ENCODE data around the gene TCERG1L. TPM values are rescaled to one million over a fixed set of nuclear protein-coding genes. Genes with fewer than 3 reads are reported as not detected.

TCERG1L gene
- total RNA-seq, 2 donors from 2014 or later: 0.05 TPM; not detected in 1

DNA sequence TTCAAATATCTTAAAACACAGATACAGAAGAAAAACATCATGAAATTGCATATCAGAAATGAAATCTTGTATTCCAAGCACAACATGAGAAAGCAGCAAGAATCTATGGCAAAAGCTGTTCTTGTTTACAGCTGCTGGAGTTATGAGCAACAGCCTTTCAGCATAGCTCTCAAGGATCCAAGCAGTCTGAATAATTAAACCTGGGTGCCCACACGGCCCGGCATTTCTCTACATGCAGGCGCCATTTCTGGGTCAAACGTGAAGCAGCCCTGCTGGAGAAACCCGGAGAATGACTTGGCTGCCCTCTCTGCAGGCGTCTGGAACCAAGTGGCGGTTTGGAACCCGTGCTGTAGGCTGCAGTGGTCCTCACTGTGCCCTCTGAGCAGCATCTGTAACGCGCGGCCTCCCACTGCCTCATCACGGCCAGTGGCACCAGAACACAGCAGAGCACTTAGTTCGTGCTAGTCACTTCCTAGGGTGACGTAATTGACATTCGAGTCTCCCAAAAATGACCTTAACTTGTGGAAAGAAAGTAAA, 213.0 kb downstream of the TCERG1L start:
- Mint-ChIP-seq H3K4me1 (no peaks in the 10 kb centered on the region), H3K9me3 (no peaks in the 10 kb centered on the region), H3K27ac (no peak overlapping the region)

DNA sequence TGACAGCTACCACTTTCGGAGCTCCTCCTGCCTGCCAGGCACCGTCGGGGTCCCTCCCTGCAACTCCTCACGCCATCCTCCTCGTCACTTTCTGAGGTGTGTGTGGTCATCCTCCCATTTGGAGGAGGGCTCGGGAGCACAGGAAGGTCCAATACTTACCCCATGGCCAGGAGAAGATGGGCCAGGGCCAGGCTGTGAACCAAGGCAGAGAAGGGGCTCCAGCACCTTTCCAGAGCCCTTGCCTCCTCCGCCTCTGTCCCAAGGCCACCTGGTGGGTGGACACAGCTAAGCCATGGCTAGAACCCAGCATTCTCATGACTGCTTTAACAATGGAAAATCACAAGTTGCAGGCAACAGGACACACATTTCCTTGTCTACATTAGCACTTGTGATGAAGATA, 215.5 kb downstream of the TCERG1L start:
- no peaks in the 10 kb centered on the region for H3K27me3 Mint-ChIP-seq
- no peaks in the 10 kb centered on the region for H3K9me3 Mint-ChIP-seq
- ATAC-seq (replicated peaks): no peak
- H3K27ac Mint-ChIP-seq: no peak overlapping the region
- H3K4me1 Mint-ChIP-seq: no peaks in the 10 kb centered on the region
- H3K36me3 Mint-ChIP-seq (ENCODE audit: low read depth): no peaks in the 10 kb centered on the region
- H3K4me3 Mint-ChIP-seq: no peak overlapping the region

More for the DNA sequence above, 213.0 kb downstream of the TCERG1L start:
- no peak for ATAC-seq (replicated peaks)
- Mint-ChIP-seq H3K27me3 (no peaks in the 10 kb centered on the region), H3K4me3 (no peak overlapping the region), H3K36me3 (ENCODE audit: low read depth) (no peaks in the 10 kb centered on the region)

DNA sequence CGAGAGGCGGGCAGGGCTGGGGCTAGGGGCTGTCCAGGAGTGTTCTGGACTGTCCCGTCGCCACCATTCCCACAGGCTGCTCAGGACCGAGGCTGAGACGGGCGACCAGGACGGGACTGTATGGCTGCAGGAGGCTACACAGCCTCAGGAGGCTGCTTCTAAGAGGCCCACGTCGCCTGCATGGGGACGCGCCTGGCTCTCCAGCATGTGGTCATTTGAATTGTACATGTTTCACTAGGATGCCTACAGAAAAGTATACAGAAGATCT, 216.3 kb downstream of the TCERG1L start:
- Mint-ChIP-seq H3K27me3 (no peaks in the 10 kb centered on the region), H3K4me1 (no peaks in the 10 kb centered on the region)

DNA sequence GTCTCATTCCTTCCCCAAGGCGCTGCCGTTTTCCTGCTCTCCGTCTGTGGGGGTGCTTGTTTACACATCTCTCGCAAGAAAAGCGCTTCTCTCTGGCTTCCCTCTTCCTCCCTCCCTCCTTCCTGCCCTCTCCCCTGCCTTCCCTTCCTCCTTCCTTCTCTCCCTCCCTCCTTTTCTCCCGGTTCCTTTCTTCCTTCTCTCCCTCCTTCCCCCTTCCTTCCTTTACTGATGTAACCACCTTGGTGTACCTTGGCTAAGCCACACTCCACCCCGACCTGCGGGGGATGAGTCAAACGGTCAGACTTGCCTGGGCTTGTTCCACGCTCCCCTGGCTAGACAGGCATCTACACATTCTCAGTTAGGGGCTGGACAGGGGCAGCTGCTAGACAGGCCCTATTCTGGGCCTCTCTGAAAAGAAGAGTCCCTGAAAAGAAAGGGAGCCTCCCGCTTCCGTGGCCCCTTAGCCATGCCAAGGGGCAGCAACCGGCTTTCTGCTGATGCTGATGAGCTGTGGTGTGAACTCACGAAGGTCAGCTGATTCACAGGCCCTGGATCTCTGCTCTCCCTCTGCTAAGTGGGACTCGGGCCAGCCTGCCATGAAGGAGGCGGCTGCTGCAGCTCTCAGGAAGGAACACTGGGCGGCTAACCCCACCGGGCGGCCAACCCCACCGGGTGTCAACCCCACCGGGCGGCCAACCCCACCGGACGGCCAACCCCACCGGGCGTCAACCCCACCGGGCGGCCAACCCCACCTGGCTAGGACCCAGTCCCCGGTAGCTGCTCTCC, 216.8 kb downstream of the TCERG1L start:
- H3K9me3 Mint-ChIP-seq: no peaks in the 10 kb centered on the region
- H3K4me3 Mint-ChIP-seq: no peak overlapping the region
- H3K4me1 Mint-ChIP-seq: no peaks in the 10 kb centered on the region
- ATAC-seq (replicated peaks): peak; percentile 56
- H3K36me3 Mint-ChIP-seq (ENCODE audit: low read depth): no peaks in the 10 kb centered on the region
- no peaks in the 10 kb centered on the region for H3K27me3 Mint-ChIP-seq
- no peak overlapping the region for H3K27ac Mint-ChIP-seq

More for the DNA sequence above, 216.3 kb downstream of the TCERG1L start:
- Mint-ChIP-seq H3K36me3 (ENCODE audit: low read depth) (no peaks in the 10 kb centered on the region), H3K27ac (no peak overlapping the region), H3K4me3 (no peak overlapping the region), H3K9me3 (no peaks in the 10 kb centered on the region)
- ATAC-seq (replicated peaks): no peak

DNA sequence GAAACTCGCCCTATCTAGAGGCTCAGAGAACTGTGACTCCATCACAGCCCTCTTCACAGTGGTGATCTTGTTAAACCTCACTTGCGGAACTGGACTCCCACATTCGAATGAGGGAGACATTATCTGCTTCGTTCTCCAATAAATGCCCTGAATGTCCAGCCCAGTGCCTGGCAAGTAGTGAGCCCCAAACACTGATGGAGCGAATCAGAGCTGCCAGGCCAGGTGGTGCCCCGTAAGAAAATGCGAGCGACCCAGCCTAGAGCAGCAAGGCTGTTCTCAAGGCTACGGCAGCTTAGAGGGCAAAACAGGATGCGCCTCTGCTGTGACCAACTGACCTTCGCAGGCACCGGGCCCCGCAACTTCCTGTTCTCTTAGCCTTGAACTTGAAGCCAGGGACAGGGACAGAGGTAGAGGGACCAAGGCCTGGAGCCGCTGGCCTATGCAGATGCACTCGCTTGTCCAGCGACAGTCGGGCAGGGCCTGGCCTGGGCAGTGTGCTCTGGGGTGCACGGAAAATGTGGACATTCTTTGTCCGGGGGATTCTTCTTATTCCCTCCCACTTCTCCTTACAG, 217.6 kb downstream of the TCERG1L start:
- no peak for ATAC-seq (replicated peaks)
- H3K27ac Mint-ChIP-seq: no peak overlapping the region
- H3K36me3 Mint-ChIP-seq (ENCODE audit: low read depth): no peaks in the 10 kb centered on the region
- H3K27me3 Mint-ChIP-seq: no peaks in the 10 kb centered on the region
- H3K4me1 Mint-ChIP-seq: no peaks in the 10 kb centered on the region
- H3K9me3 Mint-ChIP-seq: no peaks in the 10 kb centered on the region
- no peak overlapping the region for H3K4me3 Mint-ChIP-seq

DNA sequence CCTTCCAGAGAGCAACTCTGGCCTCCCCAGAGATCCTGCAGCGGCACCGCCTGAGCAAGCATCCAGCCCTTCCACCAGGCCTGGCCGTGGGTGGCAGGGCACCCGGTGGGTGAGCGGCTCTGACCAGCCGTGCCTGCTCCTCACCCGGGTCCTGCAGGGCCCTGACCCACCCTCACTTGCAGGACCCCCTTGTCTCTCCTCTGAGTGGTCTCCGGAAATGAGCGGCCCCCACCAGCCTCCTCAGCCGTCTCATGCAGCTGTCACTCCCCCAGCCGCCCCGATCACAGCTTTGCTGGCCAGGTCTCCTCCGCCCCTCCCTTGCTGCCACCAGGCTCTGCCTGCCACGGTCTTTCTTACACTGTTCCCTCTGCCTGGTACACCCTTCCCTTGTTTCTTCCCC, 218.2 kb downstream of the TCERG1L start:
- Mint-ChIP-seq H3K4me1 (no peaks in the 10 kb centered on the region), H3K36me3 (ENCODE audit: low read depth) (no peaks in the 10 kb centered on the region), H3K4me3 (no peak overlapping the region), H3K27ac (no peak overlapping the region), H3K9me3 (no peaks in the 10 kb centered on the region), H3K27me3 (no peaks in the 10 kb centered on the region)
- ATAC-seq (replicated peaks): no peak

DNA sequence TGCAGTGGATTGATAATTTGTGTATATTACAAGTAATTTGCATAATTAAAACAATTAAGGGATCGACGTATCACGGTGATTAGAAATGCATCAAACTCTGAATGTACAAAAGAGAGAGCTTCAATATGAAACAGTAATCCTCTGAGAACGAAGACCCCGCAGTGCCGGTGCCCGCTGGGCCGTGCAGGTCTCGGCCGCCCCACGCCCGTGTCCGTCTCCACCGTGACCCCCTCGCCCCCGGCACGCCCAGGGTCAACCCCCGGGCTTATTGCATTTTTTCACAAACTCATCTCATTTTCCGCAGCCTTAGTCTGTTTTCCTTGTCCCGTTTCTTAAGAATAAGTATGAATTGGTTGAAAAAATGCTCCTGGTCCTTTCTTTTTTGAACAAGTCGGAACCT, 218.6 kb downstream of the TCERG1L start:
- Mint-ChIP-seq H3K4me3 (no peak overlapping the region), H3K27ac (no peak overlapping the region), H3K36me3 (ENCODE audit: low read depth) (no peaks in the 10 kb centered on the region), H3K4me1 (no peaks in the 10 kb centered on the region), H3K27me3 (no peaks in the 10 kb centered on the region), H3K9me3 (no peaks in the 10 kb centered on the region)
- ATAC-seq (replicated peaks): no peak

DNA sequence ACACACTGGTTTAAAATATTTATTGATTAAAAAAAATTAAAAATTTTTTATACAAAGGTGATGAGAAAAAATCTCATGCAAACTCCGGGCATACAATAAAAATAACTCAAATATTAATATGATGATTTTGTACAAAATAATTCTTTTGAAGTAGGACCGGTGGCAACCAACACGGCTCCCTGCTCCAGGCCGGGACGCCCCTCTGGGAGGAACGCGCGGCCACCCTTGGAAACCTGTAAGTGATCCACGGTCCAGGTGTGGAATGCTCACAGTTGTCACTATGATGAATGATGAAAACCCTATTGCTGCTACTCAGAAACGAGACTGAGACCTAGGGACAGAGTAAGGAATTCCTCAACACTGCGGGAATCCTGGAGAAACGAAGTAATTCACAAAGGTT, 219.1 kb downstream of the TCERG1L start:
- Mint-ChIP-seq H3K27me3 (no peaks in the 10 kb centered on the region), H3K4me3 (no peak overlapping the region), H3K4me1 (no peaks in the 10 kb centered on the region), H3K36me3 (ENCODE audit: low read depth) (no peaks in the 10 kb centered on the region), H3K27ac (no peak overlapping the region), H3K9me3 (no peaks in the 10 kb centered on the region)
- no peak for ATAC-seq (replicated peaks)

DNA sequence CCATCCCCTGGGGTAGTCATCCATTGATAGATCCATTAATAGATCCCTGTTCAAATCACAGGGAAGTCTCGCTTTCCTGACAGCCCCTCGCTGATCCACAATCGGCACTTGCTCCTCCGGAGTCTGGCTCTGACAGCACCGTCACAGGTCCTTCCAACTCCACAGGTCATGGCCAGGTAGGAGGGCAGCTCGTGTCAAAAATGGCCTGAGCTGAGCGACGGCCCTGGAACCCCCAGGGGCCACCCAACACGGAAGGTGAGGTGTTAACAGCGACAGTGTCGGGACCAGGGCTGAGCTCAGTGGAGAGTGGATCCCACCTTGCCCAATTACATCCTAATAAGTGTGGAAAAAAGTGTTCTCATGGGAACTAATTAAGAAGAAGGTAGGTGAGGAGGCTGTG, 219.8 kb downstream of the TCERG1L start:
- H3K4me3 Mint-ChIP-seq: no peak overlapping the region
- no peak for ATAC-seq (replicated peaks)
- no peaks in the 10 kb centered on the region for H3K27me3 Mint-ChIP-seq
- H3K27ac Mint-ChIP-seq: no peak overlapping the region
- H3K4me1 Mint-ChIP-seq: no peaks in the 10 kb centered on the region
- H3K9me3 Mint-ChIP-seq: no peaks in the 10 kb centered on the region
- no peaks in the 10 kb centered on the region for H3K36me3 Mint-ChIP-seq (ENCODE audit: low read depth)

DNA sequence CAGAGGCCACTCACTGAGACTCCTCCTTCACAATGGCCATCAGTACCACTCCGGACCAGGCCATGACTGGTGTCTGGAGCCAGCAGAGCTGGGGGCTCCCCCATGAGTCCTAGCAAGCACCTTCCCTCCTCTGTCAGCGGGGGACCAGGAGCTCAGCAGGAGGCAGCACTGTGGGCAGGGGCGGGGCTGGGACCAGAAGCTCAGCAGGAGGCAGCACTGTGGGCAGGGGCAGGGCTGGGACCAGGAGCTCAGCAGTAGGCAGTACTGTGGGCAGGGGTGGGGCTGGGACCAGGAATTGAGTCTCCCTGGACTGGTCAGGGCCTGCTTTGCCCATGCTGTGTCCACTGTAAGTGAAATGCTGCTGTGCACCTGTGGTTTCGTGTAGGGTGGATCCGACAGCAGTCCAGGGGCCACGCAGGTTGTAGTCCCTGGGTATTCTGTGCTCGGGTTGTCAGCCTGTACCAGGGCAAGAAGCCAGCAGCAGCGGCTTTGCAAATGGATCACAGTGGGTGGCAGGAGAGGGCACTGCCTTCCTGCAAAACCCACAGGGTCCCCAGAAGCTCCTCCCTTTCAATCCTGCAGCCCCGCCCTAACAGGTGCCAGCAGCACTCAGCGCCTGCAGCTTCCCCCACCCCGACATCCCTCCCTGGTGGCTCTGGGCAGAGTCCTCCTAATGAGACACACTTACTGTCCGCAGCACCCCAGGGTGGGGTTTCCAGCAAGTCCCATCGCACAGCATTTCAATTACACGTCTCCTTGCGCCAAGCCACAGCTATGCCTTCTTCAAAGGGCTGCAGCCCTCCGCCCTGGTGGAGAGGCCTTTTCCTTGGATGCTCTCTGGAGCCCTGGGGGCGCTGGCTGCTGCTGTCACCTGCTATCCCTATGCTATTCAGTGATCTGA, 220.5 kb downstream of the TCERG1L start:
- Mint-ChIP-seq H3K4me1 (no peaks in the 10 kb centered on the region), H3K36me3 (ENCODE audit: low read depth) (no peaks in the 10 kb centered on the region), H3K9me3 (no peaks in the 10 kb centered on the region), H3K27ac (no peak overlapping the region), H3K27me3 (no peaks in the 10 kb centered on the region), H3K4me3 (no peak overlapping the region)
- no peak for ATAC-seq (replicated peaks)

DNA sequence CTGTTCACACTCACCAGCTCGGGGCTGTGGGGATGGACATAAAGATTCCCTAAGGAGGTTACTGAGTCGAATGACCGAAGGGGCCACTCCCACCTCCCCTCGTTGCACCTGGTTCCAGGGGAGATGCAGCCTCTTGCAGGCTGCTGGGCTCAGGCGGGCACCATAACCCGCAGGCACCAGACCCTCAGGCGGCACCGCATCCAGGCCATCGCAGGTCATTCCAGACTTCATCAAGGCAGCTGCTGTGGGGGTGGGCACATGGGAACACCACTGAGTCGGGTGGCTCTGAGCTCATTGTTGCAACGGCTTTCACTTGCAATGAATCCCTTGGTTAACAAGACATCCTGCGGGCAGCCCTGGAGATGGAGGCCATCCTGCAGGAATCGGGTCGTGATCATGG, 221.7 kb downstream of the TCERG1L start:
- Mint-ChIP-seq H3K27ac (no peak overlapping the region), H3K4me1 (no peaks in the 10 kb centered on the region), H3K36me3 (ENCODE audit: low read depth) (no peaks in the 10 kb centered on the region), H3K27me3 (no peaks in the 10 kb centered on the region), H3K4me3 (no peak overlapping the region), H3K9me3 (no peaks in the 10 kb centered on the region)
- ATAC-seq (replicated peaks): no peak

DNA sequence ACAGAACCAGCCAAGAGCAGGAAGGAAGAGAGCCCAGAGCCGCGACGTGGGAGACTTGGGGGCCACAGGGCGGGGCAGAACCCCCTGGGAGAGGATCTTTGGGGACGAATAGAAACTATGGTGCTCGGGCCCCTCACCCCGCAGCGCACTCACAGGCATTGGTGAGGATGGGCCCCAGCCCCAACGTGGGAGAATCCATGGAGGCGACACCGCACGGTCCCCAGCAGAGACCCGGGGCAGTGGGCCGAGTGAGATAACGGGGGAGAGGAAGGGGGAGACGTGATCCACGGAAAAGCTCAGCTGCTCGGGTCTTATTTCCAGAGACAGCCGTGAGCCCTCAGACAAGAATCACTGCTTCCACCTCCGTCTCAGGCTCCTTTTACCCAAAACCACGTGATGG, 222.4 kb downstream of the TCERG1L start:
- Mint-ChIP-seq H3K27ac (no peak overlapping the region), H3K9me3 (no peaks in the 10 kb centered on the region), H3K4me3 (no peak overlapping the region), H3K4me1 (no peaks in the 10 kb centered on the region), H3K36me3 (ENCODE audit: low read depth) (no peaks in the 10 kb centered on the region), H3K27me3 (no peaks in the 10 kb centered on the region)
- ATAC-seq (replicated peaks): no peak

DNA sequence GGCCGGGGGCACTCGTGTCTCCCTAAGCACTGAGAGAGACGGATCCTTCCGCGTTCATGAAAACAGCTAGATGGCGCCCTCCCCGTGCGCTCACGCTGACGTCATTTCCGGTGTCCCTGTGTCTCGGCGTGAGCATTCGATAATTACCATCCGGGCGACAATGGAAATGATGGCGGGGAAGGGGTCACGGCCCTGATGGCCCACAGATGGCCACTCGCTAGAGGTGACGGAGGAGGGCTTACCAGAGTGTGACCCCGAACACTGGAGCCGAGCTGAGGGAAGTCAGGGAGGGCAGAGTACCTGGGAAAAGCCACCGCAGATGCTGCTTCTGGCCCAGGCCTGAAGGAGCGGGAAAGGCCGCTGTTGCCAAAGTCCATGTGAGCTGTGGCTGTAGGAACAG, 222.9 kb downstream of the TCERG1L start:
- no peaks in the 10 kb centered on the region for H3K9me3 Mint-ChIP-seq
- H3K4me1 Mint-ChIP-seq: no peaks in the 10 kb centered on the region
- H3K27me3 Mint-ChIP-seq: peaks cover 1% of the 10 kb centered on the region
- H3K4me3 Mint-ChIP-seq: no peak overlapping the region
- H3K36me3 Mint-ChIP-seq (ENCODE audit: low read depth): no peaks in the 10 kb centered on the region
- H3K27ac Mint-ChIP-seq: no peak overlapping the region
- ATAC-seq (replicated peaks): no peak

DNA sequence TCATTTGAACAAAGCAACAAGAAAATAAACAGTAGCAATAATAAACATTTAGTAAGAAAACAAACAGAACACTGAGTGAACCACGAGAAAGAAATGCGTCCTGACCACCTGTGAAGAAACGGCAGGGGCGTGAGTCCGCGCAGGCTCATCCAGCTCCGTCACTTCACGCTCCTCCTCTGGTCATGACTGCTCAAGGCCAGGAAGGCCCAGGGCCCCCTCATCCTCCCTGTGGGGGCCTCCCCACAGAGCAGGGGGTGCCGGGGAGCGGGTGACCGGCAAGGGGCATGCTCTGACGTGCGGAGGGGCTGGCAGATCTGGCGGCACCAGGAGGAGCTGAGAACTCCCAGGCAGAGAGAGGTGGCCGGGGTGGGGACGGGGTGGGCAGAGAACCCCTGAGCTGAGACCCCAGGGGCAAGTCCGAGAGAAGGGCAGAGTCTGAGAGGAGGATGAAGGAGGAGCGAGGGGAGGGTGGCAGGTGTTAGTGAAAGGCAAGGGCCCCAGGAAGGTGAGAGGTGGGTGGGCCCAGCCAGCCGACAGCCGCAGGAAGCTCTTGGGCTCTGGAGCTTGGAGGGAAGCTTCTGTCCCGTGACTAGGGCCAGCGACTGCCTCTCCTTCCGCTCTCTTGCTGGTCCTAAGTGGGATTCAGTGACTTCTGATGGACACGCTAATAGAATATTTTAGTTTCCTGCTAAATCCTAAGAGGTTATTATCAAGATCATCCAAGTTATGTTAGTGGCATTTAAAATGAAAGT, 223.9 kb downstream of the TCERG1L start:
- Mint-ChIP-seq H3K4me1 (no peaks in the 10 kb centered on the region), H3K27ac (no peak overlapping the region), H3K36me3 (ENCODE audit: low read depth) (no peaks in the 10 kb centered on the region), H3K27me3 (peaks cover 4% of the 10 kb centered on the region), H3K9me3 (no peaks in the 10 kb centered on the region), H3K4me3 (no peak overlapping the region)
- no peak for ATAC-seq (replicated peaks)

Measured in activated T-helper 17 cell treated with anti-CD3 and anti-CD28 coated beads, Interleukin-2, amount 50 U/mL, for 72 hours (primary cell).